Measurements from ENCODE around the gene CCDC146. TPM values are rescaled to one million over a fixed set of nuclear protein-coding genes. Genes with fewer than 3 reads are reported as not detected.
"Not testable (repeated sequence)": the region's sequence is repeated elsewhere in the genome, so short reads cannot be mapped to it uniquely, and the experiment has no call there.

The CCDC146 gene
- total RNA-seq, 2 experiments from 2014 or later = 5.3 to 6.4 TPM

DNA sequence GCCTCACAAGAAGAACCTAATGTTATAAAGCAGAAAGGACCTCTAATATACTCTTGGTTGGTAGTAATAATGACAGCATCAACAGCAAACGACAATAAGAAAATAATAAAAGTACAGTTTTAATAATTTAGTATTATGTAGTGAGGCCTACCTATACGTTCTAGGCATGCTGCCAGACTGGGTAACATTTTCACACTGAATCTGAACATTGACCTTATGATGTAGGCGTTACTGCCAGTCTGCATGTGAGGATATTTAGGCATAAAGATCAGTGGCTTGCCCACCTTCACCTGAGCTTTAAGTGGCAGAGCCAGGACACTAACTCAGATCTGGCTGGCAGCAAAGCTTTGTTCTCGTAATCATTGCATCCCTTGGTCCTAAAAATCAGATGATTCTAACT, 74.7 kb downstream of the CCDC146 start:
- ChIA-PET CTCF (interaction anchor here (1.3 kb wide), 1 partner anchor 42 kb away, joined by 3 read pairs; no protein-coding TSS in a partner anchor), POLR2A (interaction anchor here (0.7 kb wide), 1 partner anchor 26 kb away, joined by 3 read pairs; no protein-coding TSS in a partner anchor)
- H3K27ac Mint-ChIP-seq = no peak overlapping the region
- peaks cover 6% of the 10 kb centered on the region for H3K36me3 Mint-ChIP-seq (ENCODE audit: low read depth)
- no peaks in the 10 kb centered on the region for H3K9me3 Mint-ChIP-seq
- H3K4me3 Mint-ChIP-seq = peak overlapping the region; percentile 1
- H3K4me1 Mint-ChIP-seq = peaks cover 52% of the 10 kb centered on the region
- DNase-seq = no peak
- H3K27me3 Mint-ChIP-seq = no peaks in the 10 kb centered on the region

DNA sequence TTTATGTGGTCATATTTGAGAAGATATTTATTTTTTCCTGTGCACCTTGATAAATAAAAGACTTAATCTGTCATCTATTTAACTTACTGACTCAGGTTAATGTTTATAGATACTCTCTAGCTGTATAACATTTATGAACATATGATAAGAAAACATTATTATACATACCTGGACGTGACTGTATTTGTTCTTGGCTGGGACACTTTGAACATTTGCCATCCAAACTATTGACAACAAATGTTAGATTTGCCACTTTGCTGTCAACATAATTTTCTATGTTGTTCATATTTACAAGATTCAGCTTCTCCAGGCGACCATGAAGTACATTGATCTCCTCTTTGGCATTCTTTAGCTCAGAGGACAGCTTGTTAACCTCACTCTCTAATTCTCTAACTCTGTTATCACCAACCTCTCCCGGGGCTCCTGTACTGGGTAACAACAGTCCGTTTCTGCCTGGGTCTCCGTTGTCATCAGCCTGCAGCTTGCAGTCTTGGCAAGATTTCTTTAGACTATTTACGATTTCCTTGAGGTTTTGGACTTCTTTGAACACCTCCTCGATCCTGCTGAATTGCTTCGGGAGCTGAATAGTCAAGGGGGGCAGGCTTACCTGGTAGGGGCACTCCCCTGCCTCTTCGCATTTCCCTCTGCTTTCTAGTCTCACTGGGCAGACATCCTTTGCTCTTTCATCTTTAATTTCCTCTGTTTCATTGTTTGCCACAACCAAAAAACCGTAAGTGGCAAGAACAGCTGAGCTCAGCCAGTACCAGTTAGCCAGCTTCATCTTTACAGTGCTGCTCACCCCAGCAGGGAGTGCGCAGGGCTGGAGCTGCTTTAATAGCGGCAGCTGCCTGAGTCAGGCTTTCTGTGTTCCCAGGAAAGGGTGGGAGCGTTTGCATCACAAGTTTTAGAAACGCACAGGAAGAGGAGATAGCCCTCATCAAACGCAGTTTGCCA, 76.9 kb downstream of the CCDC146 start, which contains the start of gene FGL2:
Gene FGL2, minus strand, starts transcription at position 807 of the 954 bp plus-strand sequence. Its CDS starts 26 bp downstream, at position 781.
- H3K4me1 Mint-ChIP-seq = peaks cover 46% of the 10 kb centered on the region
- H3K27ac Mint-ChIP-seq = peak within 1 kb of the TSS; percentile 61
- H3K27me3 Mint-ChIP-seq = no peaks in the 10 kb centered on the region
- ChIA-PET POLR2A (interaction anchor here (1.2 to 1.8 kb wide), 3 partner anchors 40 to 77 kb away, joined by 4 to 8 read pairs (median 4); partner anchors contain the start of gene CCDC146), CTCF (interaction anchor here (1.3 to 2.2 kb wide), 4 partner anchors 13 to 133 kb away, joined by 3 to 13 read pairs (median 8); partner anchors contain the start of gene CCDC146)
- DNase-seq = peak; percentile 44
- H3K4me3 Mint-ChIP-seq = peak within 1 kb of the TSS; percentile 78
- H3K9me3 Mint-ChIP-seq = no peaks in the 10 kb centered on the region
- peaks cover 4% of the 10 kb centered on the region for H3K36me3 Mint-ChIP-seq (ENCODE audit: low read depth)

DNA sequence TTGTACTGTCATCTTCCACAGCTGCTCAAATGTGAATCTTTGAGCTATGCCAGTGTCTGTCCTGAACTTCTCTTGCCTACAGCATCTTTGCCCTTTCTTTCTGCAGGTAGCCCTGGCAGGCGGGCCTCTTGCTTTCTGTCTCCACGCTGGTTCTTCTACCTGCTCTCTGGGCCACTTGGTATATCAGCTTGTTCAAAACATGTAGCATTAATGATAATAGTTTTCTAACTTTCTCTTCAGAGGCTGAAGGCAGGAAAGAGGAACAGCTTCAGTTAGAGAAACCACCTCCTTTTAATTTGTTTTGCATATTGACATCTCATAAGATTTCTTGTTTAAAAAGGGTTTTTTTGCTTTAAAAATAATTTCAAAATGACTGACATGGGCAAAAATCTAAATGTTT, 78.1 kb downstream of the CCDC146 start:
- H3K9me3 Mint-ChIP-seq = no peaks in the 10 kb centered on the region
- peak overlapping the region; percentile 3 for H3K27ac Mint-ChIP-seq
- CTCF ChIA-PET = interaction anchor here (1.8 to 2.2 kb wide), 2 partner anchors 46 to 78 kb away, joined by 7 to 13 read pairs; partner anchors contain the start of gene CCDC146
- H3K27me3 Mint-ChIP-seq = no peaks in the 10 kb centered on the region
- no peak for DNase-seq
- H3K4me1 Mint-ChIP-seq = peaks cover 44% of the 10 kb centered on the region
- POLR2A ChIA-PET = interaction anchor here (1.7 to 1.8 kb wide), 2 partner anchors 39 to 46 kb away, joined by 4 to 8 read pairs; no protein-coding TSS in a partner anchor
- peaks cover 4% of the 10 kb centered on the region for H3K36me3 Mint-ChIP-seq (ENCODE audit: low read depth)
- H3K4me3 Mint-ChIP-seq = peak overlapping the region; percentile 39

DNA sequence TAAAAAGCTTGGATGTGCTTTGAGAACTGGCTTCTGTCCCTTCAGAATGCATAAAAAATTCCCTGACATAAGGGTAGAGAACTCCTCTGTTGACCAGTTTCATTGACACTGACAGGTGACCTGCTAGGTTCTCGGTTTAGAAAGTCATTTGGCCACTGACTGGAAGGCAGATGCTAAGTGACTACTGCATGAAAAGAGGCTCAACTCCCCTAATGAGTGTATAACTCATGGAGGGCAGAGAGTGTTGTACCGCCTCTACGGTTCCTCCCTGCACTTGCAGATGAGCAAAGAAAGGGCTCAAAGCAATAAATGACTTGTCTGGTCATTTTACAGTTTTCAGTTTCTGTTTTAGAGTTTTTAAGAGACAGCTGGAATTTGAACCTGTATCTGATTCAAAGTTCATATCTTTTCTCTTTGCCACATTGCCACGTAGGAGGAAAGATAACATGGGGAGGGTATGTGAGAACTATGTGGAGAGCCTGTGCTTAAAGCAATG, 80.1 kb downstream of the CCDC146 start:
- no peak for DNase-seq
- Mint-ChIP-seq H3K27ac (no peak overlapping the region), H3K4me3 (no peak overlapping the region), H3K36me3 (ENCODE audit: low read depth) (no peaks in the 10 kb centered on the region), H3K9me3 (no peaks in the 10 kb centered on the region), H3K27me3 (no peaks in the 10 kb centered on the region), H3K4me1 (peaks cover 39% of the 10 kb centered on the region)
- ChIA-PET POLR2A (interaction anchor here (0.7 to 1.1 kb wide), 2 partner anchors 9 to 80 kb away, joined by 3 read pairs; partner anchors contain the start of gene CCDC146), CTCF (no interaction called here)

DNA sequence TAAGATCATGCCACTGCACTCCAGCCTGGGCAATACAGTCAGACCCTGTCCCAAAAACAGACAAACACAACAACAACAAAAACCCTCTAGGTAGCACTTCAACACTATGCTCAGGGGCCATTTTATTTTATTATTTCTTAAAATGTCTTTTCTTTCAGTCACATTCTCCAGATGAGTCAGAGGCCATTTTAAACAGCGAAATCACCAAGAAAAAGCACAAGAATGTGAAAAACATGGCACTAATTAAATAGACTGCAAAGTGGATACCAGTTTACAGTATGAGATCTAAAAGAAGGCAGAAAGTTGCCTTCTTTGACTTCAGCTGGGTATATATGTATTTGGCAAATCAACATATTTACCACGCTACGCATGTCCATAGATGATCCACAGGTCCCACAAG, 83.3 kb downstream of the CCDC146 start:
- ChIA-PET CTCF (interaction anchor here (1.0 kb wide), 1 partner anchor 42 kb away, joined by 6 read pairs; no protein-coding TSS in a partner anchor), POLR2A (no interaction called here)
- peaks cover 17% of the 10 kb centered on the region for H3K36me3 Mint-ChIP-seq (ENCODE audit: low read depth)
- no peak for DNase-seq
- H3K4me1 Mint-ChIP-seq = peaks cover 10% of the 10 kb centered on the region
- H3K27ac Mint-ChIP-seq = no peak overlapping the region
- H3K9me3 Mint-ChIP-seq = peaks cover 24% of the 10 kb centered on the region
- no peaks in the 10 kb centered on the region for H3K27me3 Mint-ChIP-seq
- H3K4me3 Mint-ChIP-seq = no peak overlapping the region

DNA sequence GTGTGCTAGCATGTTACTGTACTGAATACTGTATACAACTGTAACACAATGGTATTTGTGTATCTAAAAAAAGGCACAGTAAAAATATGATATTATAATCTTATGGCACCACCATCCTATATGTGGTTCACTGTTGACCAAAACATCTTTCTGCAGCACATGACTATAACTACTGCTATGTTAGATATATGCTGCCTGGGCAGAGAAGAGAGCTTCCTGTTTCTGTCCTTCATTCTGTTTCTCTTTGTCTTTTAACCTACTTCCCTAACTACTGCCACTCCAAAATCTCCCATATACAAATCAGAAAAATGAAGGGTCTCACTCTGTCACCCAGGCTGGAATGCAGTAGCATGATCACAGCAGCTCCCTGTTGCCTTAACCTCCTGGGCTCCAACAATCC, 86.0 kb downstream of the CCDC146 start:
- Mint-ChIP-seq H3K27me3 (no peaks in the 10 kb centered on the region), H3K27ac (no peak overlapping the region), H3K36me3 (ENCODE audit: low read depth) (peaks cover 17% of the 10 kb centered on the region), H3K4me1 (no peaks in the 10 kb centered on the region), H3K9me3 (peaks cover 24% of the 10 kb centered on the region), H3K4me3 (no peak overlapping the region)
- ChIA-PET POLR2A (no interaction called here), CTCF (no interaction called here)
- no peak for DNase-seq

DNA sequence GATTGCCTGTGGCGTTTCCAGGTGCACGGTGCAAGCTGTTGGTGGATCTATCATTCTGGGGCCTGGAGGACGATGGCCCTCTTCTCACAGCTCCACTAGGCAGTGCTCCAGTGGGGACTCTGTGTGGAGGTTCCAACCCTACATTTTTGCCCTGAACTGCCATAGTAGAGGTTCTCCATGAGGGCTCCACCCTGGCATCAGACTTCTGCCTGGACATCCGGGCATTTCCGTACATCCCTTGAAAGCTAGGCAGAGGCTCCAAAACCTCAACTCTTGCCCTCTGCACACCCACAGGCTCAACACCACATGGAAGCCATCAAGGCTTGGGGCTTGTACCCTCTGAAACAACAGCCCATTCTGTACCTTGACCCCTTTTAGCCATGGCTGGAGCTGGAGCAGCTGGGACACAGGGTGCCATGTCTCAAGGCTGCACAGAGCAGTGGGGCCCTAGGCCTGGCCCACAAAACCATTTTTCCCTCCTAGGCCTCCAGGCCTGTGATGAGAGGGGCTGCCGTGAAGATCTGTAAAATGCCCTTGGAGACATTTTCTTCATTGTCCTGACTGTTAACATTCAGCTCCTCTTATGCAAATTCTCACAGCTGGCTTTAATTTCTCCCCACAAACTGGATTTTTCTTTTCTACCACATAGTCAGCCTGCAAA, 87.2 kb downstream of the CCDC146 start:
- H3K27ac Mint-ChIP-seq = no peak overlapping the region
- H3K9me3 Mint-ChIP-seq = peaks cover 24% of the 10 kb centered on the region
- no peak overlapping the region for H3K4me3 Mint-ChIP-seq
- no peak for DNase-seq
- CTCF ChIA-PET = no interaction called here
- H3K4me1 Mint-ChIP-seq = no peaks in the 10 kb centered on the region
- H3K27me3 Mint-ChIP-seq = no peaks in the 10 kb centered on the region
- POLR2A ChIA-PET = no interaction called here
- H3K36me3 Mint-ChIP-seq (ENCODE audit: low read depth) = peaks cover 17% of the 10 kb centered on the region

DNA sequence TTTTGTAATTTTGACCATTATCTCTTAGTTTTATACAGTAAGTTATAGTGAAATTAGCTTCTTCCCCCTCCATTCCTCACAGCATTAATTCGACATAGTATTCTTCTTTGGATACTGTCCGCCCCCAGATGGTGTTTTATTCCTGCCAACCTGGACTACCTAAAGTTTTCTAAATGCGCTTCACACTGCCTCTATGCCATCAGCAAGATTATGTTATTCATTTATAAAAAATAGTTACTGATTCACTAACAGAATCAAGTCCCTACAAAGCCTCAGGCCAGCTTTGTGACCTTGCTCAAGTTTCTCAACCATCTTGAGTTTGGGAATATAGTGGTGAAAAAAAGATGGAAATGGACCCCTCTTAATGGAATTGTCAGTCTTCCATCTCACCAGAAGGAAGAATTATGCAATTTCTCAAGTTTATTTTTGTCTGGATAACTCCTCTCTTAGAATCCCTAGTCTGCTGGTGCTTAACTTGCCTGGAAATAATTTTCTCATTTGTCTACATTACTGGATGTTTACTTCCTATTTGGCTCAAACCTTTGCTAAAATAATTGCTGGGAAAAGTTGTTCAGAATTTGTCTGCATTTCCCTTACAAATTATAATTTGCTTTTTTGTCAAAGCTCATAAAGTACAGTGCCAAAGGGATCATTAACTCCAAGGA, 93.9 kb downstream of the CCDC146 start:
- Mint-ChIP-seq H3K9me3 (peaks cover 14% of the 10 kb centered on the region), H3K4me3 (no peak overlapping the region), H3K4me1 (no peaks in the 10 kb centered on the region), H3K27ac (no peak overlapping the region), H3K36me3 (ENCODE audit: low read depth) (peaks cover 6% of the 10 kb centered on the region), H3K27me3 (no peaks in the 10 kb centered on the region)
- DNase-seq = no peak
- ChIA-PET POLR2A (no interaction called here), CTCF (no interaction called here)

DNA sequence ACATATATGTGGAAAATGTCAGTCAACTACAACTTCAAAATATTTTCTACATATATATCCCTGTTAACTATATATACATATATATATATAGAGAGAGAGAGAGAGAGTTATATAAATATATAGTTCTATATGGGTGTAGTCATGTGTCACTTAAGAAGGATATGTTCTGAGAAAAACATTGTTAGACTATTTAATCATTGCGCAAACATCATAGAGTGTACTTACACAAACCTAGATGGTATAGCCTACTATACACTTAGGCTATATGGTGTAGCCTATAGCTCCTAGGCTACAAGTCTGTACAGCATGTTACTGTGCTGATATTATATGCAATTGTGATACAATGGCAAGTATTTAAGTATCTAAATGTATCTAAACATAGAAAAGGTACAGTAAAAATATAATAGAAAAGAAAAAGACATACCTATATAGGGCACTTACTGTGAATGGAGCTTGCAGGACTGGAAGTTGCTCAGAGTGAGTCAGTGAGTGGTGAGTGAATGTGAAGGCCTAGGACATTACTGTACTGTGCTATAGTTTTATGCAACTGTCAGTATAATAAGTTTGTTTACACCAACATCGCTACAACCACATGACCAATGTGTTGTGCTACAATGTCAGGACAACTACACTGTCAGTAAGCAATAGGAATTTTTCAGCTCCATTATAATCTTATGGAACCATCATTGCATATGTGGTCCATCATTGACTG, 95.2 kb downstream of the CCDC146 start:
- H3K9me3 Mint-ChIP-seq = peaks cover 18% of the 10 kb centered on the region
- no peaks in the 10 kb centered on the region for H3K27me3 Mint-ChIP-seq
- ChIA-PET CTCF (interaction anchor here (0.9 kb wide), 1 partner anchor 30 kb away, joined by 3 read pairs; no protein-coding TSS in a partner anchor), POLR2A (interaction anchor here (0.6 kb wide), 1 partner anchor 20 kb away, joined by 3 read pairs; no protein-coding TSS in a partner anchor)
- H3K36me3 Mint-ChIP-seq (ENCODE audit: low read depth) = peaks cover 10% of the 10 kb centered on the region
- H3K4me3 Mint-ChIP-seq = no peak overlapping the region
- DNase-seq = no peak
- H3K4me1 Mint-ChIP-seq = no peaks in the 10 kb centered on the region
- no peak overlapping the region for H3K27ac Mint-ChIP-seq

DNA sequence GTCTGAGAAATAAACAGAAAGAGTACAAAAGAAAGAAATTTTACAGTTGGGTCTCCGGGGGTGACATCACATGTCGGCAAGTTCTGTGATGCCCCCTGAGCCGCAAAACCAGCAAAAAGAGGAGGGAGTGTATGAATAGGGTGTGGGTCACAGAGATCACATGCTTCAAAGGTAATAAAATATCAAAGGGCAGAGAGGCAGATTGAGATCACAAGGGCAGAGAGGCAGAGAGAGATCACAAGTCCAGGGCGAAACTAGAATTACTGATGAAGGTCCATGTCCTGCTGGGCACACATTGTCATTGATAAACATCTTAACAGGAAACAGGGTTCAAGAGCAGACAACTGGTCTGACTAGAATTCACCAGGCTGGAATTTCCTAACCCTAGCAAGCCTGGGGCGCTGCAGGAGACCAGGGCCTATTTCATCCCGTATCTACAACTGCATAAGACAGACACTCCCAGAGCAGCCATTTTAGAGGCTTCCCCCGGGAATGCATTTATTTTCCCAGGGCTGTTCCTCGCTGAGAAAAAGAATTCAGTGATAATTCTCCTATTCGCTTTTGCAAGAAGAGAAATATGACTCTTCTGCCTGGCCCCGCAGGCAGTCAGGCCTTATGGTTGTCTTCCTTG, 97.4 kb downstream of the CCDC146 start:
- H3K4me1 Mint-ChIP-seq, H3K27ac Mint-ChIP-seq, H3K4me3 Mint-ChIP-seq, H3K27me3 Mint-ChIP-seq, POLR2A ChIA-PET, CTCF ChIA-PET, DNase-seq: not testable (repeated sequence)
- Mint-ChIP-seq H3K36me3 (ENCODE audit: low read depth) (peaks cover 10% of the 10 kb centered on the region), H3K9me3 (peaks cover 18% of the 10 kb centered on the region)

DNA sequence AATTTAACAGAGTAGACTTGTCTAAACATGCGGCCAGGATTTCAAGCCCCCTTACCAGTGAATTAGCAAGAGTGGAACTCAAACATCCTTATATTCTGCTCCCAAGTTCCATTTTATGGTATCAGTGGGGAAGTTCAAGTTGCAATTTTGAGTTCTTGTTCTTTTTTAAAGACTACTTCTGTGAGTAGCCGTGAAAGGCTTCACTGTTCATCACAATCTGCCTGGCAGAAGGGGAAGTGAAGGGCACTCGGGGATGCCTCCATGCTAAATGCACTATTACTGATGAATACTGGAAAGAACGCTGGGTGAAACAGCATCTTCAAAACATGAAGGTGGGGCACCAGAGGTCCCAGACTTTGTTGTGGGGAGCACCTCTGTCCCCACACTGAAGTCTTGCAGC, 99.7 kb downstream of the CCDC146 start:
- POLR2A ChIA-PET = no interaction called here
- no peak overlapping the region for H3K4me3 Mint-ChIP-seq
- H3K4me1 Mint-ChIP-seq = peaks cover 3% of the 10 kb centered on the region
- H3K27ac Mint-ChIP-seq = no peak overlapping the region
- peaks cover 18% of the 10 kb centered on the region for H3K9me3 Mint-ChIP-seq
- no peaks in the 10 kb centered on the region for H3K27me3 Mint-ChIP-seq
- DNase-seq = no peak
- CTCF ChIA-PET = no interaction called here
- peaks cover 10% of the 10 kb centered on the region for H3K36me3 Mint-ChIP-seq (ENCODE audit: low read depth)

DNA sequence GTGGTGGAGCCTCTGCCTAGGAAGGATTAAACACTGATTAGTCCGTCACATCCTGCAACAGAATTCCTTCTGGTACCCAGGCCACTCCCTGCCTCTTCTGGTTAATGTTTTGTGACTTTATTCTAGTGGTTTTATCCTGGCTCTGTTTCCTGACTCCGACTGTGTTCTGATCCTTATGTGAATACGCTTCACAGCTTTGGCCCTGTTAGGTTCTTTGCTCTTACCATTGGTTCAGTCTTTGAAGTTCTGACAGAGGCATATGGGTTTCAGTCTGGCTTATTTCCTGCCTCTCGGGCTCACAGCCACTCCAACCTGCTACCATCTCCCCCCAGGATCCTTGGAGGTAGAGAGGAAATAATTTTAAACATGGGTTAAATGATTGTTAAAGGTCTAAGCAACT, 100.4 kb downstream of the CCDC146 start:
- H3K27ac Mint-ChIP-seq = no peak overlapping the region
- ChIA-PET CTCF (interaction anchor here (1.4 kb wide), 1 partner anchor 24 kb away, joined by 4 read pairs; no protein-coding TSS in a partner anchor), POLR2A (no interaction called here)
- no peak for DNase-seq
- no peak overlapping the region for H3K4me3 Mint-ChIP-seq
- H3K27me3 Mint-ChIP-seq = no peaks in the 10 kb centered on the region
- H3K4me1 Mint-ChIP-seq = peaks cover 3% of the 10 kb centered on the region
- peaks cover 10% of the 10 kb centered on the region for H3K36me3 Mint-ChIP-seq (ENCODE audit: low read depth)
- H3K9me3 Mint-ChIP-seq = peaks cover 18% of the 10 kb centered on the region

Measured in activated CD4-positive, alpha-beta memory T cell treated with anti-CD3 and anti-CD28 coated beads, Interleukin-2, amount 10 ng/mL, durations not matched to agents 7 days and 5 days (primary cell).